Activated CD8-positive, alpha-beta memory T cell treated with anti-CD3 and anti-CD28 coated beads, Interleukin-2, amount 50 U/mL, for 48 hours (primary cell): ENCODE measurements around the gene POC1B.

Source experiments
- DNase-seq: peaks from one replicate; pipeline ENCODE4 v3.0.0-alpha.2; 2020

The POC1B gene

DNA sequence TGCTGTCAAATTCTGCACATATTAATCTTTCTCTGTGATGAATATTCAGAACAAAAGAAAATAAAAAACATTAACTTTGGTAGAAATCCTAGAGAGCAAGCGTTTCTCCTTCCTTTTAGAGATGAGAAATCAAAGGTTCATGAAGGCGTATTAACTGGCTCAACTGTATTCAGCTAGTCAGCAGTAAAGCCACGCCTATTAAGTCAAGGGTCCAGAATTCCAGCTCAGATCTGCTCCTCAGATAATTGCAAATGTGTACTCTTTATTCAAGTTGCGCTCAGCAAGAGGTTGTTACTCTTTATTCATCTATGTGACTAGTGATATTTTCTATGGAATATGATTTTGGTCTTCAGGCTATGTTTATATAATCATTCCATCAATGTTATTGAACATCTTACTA lies 13.1 kb upstream of the POC1B start:
- DNase-seq, result no peak

GRCh38 chr12:89537389-89537788 lies 11.5 kb upstream of the POC1B start:
- DNase-seq, result no peak

DNA sequence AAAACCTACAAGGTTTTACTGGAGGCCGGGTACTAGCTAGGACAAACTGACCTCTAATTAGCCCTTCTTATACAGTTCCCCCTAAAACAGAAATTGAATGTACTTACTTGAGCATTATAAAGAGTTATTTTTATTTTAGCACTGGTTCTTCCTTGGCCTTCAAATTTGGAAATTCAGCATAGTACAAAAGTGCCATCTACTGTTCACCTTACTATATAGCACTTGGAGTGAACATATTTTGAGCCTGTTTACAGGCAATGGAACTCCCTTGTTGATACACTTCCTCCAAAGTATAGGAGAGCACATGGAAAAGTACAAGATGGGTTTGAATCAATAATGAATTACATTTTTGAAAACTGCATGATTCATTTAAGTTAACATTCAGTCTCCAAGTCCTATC lies 3.9 kb upstream of the POC1B start:
- DNase-seq, result no peak

DNA sequence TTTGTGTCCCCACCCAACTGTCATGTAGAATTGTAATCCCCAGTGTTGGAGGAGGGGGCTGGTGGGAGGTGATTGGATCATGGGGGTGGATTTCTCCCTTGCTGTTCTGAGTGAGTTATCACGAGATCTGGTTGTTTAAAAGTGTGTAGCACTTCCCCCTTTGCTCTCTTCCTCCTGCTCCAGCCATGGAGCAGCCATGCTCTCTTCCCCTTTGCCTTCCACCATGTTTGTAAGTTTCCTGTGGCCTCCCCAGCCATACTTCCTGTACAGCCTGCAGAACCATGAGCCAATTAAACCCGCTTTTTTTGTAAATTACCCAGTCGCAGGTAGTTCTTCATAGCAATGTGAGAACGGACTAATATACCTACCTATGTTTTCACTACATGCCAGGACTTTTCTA lies 2.6 kb upstream of the POC1B start:
- no peak for DNase-seq

GRCh38 chr12:89525305-89525823 lies 483 bp downstream of the POC1B start:
- peak; percentile 72 for DNase-seq

GRCh38 chr12:89524541-89525304 lies 1.1 kb downstream of the POC1B start, which contains the start of gene GALNT4:
GALNT4 (minus strand) TSS chr12:89524796; CDS start chr12:89524549, 247 bp downstream.
- peak; percentile 81 for DNase-seq

GRCh38 chr12:89523843-89524540 lies 1.9 kb downstream of the POC1B start:
- DNase-seq, result no peak

GRCh38 chr12:89523393-89523792 lies 2.5 kb downstream of the POC1B start:
- DNase-seq, result no peak

- no peak for DNase-seq
Observed at GRCh38 chr12:89521364-89522223, 4.3 kb downstream of the POC1B start.

DNA sequence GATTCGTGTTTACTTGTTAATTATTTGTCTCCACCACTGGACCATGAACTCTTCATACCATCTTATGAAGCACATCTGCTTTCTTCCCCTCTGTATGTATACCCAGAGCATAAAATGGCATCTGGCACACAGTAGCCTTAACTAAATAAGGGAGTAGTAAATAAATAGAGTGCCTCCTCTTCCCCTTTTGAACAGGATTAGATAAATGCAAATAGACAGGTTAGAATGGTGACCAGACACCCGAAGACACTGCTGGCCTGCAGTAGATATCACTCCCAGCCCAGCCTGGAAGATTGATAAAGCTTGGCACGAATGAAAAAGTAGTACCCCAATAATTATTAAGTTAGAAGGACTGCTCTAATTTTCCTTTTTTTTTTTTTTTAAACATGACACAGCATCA lies 8.1 kb downstream of the POC1B start:
- no peak for DNase-seq

DNA sequence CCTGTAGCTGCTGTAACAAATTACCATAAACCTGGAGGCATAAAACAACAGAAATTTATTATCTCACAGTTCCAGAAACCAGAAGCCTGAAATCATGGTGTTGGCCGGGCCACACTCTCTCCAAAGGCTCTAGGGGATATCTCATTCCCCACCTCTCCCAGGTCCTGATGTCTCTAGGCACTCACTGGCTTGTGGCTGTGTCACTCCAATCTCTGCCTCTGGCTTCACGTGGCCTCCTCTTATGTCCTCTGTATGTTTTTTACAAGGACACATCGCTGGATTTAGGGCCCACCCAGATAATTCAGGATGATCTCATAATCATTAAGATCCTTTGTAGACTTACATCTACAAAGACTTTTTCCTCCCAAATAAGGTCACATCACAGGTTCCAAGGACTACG lies 9.2 kb downstream of the POC1B start:
- no peak for DNase-seq

DNA sequence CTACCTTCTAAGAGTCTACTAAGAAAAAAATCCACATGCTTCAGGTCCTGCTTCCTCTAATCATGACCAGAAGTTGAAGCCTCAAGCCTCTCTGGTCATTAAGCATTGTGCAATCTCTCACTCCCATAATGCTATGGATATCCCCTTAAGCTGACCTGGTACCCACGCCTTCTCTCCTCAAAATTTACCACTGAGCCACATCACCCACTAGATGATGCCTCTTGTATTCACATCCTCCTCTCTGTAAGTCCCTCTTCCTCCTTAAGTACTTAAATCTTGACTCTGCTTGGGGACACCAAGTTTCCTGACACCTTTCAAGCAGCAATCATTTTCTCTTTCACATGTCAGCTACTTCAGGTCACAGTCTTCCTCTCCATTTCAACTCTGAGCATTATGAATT lies 11.1 kb downstream of the POC1B start:
- DNase-seq, result no peak

DNA sequence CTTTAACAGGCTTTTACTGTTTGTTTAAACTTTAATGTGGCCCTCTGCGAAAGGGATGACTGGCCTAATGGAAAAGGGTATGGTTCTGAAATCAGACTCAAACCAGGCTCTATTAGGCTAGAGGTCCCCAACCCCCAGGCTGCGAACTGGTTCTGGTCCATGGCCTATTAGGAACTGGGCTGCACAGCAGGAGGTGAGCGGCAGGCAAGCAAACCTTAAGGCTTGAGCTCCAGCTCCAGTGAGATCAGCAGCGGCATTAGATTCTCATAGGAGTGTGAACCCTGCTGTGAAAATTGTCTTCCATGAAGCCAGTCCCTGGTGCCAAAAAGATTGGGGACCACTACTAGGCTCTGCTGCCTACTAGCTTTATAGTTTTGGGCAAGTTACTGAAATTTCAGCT lies 12.3 kb downstream of the POC1B start:
- DNase-seq, result no peak

DNA sequence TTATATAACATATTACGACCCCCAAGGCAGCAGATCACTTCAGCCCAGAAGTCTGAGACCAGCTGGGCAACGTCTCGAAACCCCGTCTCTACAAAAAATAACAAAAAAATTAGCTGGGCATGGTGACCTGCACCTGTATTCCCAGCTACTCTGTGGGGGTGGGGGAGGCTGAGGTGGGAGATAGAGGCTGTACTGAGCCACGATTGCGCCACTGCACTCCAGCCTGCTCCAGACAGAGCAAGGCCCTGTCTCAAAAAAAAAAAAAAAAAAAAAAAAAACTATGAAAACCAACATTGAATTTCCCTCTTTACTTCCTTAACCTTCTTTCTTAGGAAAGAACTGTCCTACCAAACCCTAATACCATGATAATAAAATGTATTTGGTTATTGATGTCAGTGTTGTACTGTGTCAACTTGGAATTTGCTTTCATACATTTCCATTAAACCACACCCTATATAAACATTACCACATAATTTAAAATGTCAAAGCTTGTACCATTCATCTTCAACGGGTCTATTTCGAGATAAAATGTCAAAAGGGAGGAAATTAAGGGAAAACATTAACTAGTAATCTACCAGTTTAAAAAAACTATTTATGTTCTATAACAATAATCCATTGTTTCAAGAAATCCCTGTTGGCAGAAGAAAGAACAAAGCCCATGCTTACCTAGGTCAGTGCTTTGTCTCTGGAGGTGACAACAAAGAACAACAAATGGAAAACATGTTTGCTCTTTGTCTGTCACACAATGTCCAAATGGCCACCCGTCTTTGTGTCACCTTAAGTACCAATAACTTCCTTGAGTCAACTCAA lies 18.6 kb downstream of the POC1B start:
- DNase-seq, result no peak

DNA sequence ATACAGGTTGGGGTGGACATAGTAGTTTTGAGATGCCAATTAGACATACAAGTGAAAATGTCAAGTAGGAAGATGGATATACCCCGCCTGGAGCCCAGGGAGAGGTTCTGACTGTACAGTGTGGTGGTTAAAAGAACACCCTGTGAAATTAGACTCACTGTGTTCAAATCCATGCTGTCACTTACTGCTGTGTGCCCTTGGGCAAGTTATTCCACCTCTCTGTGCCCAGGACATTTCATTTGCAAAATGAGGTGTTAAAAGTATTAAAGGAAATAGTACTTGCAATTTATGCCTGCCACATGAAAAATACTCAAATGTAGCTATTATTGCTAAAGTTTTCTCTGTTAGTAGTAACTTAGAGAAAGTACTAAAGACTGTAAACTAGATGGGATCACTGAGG lies 19.8 kb downstream of the POC1B start:
- DNase-seq, result no peak

DNA sequence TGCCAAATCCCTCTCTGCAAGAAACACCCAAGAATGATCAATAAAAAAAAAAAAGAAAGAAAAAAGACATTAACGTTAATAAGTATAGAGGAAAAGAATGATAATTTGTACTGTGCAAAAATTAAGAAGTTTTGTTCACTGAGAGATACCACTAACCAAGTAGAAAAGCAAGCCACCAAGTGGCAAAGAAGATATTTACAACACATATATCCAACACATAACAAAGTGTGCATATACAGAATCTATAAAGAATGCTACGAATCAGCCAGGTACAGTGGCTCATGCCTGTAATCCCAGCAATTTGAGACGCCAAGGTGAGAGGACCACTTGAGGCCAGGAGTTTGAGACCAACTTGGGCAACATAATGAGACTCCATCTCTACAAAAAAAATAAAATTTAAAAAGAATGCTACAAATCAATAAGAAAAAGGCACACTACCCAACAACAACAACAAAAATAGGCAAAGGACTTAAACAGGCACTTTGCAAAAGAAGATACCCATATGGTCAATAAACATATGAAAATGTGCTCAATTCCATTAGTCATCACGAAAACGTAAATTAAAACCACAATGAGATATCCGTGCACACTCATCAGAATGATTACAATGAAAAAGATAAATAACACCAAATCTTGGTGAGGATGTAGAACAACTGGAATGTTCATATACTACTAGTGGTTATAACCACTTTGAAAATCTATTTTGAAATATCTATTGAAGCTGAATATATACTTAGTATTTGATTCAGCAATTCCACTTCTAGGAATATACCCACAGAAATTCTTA lies 21.1 kb downstream of the POC1B start:
- no peak for DNase-seq

- no peak for DNase-seq
Observed at GRCh38 chr12:89501793-89502192, 24.1 kb downstream of the POC1B start.

GRCh38 chr12:89499857-89500256 lies 26.0 kb downstream of the POC1B start:
- DNase-seq, result no peak

- DNase-seq, result no peak
Observed at GRCh38 chr12:89497467-89497866, 28.4 kb downstream of the POC1B start.

DNA sequence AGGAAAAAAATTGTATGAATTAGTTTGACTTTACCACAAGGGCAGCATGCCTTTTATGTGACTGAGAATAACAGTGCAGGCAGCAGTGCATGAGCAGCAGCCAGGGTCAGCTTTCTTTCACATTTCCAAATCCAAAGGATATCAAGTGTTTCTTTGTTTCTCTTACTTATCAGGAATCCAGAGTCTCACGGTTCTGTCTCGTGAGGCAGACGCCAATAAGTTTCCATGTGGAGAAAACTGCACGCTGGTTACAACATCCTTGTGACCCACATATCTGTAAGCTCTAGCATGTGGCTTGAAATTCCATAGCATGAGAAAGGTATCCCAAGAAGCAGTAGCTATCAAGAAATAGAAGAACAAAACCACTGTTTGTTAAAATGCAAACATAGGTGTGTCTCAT lies 28.8 kb downstream of the POC1B start:
- DNase-seq, result no peak

GRCh38 chr12:89494411-89495231 lies 31.2 kb downstream of the POC1B start:
- peak; percentile 63 for DNase-seq
